Retinal pigment epithelial cell (primary cell): ENCODE data around the gene GPATCH2.

Source experiments
- DNase-seq: peaks from one replicate; pipeline ENCODE4 v3.0.0-alpha.2; 2010; ENCODE audit warnings: low read depth
- H3K4me3 ChIP-seq: 2 replicates; pipeline ENCODE4 v1.5.1; 2011; ENCODE audit warnings: mild to moderate bottlenecking, low read length, control low read depth, moderate library complexity
- TF ChIP-seq, protein P1 (sequence below): conservative IDR thresholded peaks from 2 replicates; pipeline ENCODE4 v1.5.1; 2011; ENCODE audit warnings: low read depth, low read length, control low read depth, inconsistent platforms

GPATCH2 gene

DNA sequence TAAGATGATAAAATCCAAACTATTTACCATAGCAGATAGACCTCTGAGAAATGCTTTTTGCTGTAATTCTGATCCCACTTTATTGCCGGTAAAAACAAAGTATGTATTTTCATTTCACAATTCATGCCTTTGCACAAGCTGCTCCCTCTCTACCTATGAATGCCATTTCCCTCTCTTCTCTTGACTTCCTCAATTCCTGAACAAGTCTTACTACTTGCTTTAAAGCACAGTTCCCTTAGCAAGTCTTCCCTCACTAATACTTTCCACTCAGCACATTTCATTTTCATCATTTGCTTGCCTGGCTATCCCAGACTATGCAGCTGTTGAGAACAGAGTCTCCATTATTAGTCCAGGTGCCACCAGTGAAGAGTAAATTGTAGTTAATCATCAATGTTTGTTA lies 13.8 kb downstream of the GPATCH2 start:
- no peak for DNase-seq
- TF ChIP-seq, protein P1, sequence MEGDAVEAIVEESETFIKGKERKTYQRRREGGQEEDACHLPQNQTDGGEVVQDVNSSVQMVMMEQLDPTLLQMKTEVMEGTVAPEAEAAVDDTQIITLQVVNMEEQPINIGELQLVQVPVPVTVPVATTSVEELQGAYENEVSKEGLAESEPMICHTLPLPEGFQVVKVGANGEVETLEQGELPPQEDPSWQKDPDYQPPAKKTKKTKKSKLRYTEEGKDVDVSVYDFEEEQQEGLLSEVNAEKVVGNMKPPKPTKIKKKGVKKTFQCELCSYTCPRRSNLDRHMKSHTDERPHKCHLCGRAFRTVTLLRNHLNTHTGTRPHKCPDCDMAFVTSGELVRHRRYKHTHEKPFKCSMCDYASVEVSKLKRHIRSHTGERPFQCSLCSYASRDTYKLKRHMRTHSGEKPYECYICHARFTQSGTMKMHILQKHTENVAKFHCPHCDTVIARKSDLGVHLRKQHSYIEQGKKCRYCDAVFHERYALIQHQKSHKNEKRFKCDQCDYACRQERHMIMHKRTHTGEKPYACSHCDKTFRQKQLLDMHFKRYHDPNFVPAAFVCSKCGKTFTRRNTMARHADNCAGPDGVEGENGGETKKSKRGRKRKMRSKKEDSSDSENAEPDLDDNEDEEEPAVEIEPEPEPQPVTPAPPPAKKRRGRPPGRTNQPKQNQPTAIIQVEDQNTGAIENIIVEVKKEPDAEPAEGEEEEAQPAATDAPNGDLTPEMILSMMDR, result no peak
- no peak overlapping the region for H3K4me3 ChIP-seq

DNA sequence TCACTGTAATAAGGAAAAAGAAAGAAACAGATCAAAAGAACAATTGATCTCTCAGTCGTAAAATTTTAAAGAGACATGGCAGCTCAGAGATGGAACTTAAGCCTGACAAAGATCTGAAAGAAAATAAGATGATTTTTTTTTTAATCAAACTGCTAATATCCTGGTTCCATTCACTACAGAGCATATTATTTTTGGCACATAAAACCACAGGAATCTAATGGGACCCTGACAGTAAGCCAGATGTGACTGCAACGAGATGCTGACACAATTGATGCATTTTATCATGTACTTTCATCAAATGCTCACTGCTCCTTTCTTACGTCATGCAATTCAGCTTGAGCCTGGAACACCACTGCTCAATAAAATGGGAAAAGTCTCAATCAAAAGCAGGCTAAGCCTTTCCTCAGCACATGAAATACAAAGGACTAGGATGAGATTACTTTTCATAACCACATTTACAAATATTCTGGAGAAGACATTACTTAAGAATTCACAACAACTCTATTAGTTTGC lies 16.6 kb downstream of the GPATCH2 start:
- no peak for DNase-seq
- H3K4me3 ChIP-seq, result no peak overlapping the region

DNA sequence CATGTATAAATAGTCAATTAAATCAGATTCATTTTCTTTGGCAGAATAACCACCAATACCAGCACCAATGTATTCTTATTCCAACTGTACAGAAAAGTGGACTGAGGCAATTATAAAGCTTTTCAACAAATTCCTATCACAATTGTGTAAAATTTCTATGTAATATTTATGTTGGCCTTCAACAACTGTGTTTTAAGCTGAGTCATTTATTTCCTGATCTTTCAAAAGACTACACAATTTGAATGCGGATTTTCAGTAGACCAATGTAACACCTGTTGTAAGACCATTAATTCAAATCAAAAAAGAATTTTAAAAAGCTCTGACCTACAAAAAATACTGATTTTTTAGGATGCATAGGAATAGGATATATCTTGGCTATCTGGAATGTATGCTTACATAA lies 25.5 kb downstream of the GPATCH2 start:
- no peak overlapping the region for H3K4me3 ChIP-seq
- no peak for DNase-seq
- TF ChIP-seq, protein P1, result no peak

More for the DNA sequence above, 16.6 kb downstream of the GPATCH2 start:
- TF ChIP-seq, protein P1, result no peak

DNA sequence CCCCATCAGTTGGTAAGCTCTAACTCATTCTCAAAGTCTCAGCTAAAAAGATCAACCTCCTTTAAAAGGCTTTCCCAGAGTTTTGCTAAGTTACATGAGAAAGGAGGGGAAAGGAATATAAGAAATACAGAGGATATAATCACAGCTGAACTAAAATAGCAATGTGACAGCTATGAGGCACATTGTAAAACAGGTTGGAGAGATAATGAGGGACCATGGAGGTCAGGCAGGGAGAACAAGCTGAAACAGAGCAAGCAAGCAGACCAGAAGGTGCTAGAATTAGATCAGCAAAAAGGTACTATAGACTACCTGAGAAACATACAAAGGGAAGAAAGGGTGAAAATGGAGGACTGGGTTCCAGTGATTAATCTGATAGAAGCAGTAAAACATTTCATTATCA lies 28.5 kb downstream of the GPATCH2 start:
- no peak overlapping the region for H3K4me3 ChIP-seq
- TF ChIP-seq, protein P1, result no peak
- DNase-seq, result no peak

DNA sequence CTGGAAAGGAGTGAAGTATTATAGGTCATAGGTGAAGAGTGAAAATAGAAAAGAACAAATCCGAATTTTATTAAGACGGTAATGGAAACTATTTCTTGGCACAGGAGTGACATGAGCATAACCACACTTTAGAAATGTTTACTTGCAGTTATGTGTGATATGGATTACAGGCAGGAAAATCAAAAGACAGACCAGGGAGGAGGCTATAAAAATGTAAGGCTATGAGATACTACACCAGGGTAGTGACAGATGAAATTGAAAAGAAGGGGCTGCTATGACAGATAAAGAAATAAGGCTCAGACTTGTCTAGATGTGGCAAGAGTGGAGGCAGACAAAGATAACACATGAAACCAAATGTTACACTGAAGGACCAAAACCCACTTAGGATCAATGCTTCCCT lies 31.7 kb downstream of the GPATCH2 start:
- no peak overlapping the region for H3K4me3 ChIP-seq
- TF ChIP-seq, protein P1, result no peak
- no peak for DNase-seq

DNA sequence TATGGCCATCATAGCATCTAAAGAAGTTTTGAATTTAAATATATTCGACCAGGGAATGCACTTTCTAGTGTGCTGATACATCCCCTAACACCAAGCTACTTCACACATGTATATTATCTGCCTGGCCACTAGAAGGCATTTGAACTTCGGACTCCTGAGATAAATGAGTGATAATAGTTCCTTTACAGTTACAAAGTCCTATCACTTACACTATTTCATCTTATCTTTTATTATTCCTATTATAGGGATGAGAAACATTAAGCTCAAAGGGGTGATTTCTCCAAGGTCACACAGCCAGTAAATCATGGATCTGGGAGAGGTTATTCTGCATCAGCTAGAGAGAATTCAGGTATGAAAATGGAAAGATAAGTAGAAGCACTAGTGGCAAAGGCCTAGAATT lies 40.3 kb downstream of the GPATCH2 start:
- DNase-seq, result no peak
- H3K4me3 ChIP-seq, result no peak overlapping the region
- TF ChIP-seq, protein P1, result no peak

DNA sequence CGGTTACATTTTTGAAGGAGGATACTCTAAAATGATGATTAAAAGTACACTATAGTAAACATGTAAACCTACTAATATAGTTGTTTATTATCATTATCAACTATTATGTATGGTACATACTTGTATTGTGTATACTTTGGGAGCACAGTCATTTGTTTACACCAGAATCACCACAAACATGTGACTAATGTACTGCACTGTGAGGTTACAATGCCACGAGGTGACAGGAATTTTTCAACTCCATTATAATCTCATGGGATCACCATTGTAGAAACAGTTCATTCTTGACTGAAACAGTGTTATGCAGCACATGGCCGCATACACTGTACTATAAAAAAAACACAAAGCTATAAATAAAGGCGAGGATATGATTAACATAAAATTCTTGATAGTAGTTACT lies 44.3 kb downstream of the GPATCH2 start:
- TF ChIP-seq, protein P1, result no peak
- no peak overlapping the region for H3K4me3 ChIP-seq
- no peak for DNase-seq
